Lower lobe of right lung (tissue), 2 donors: ENCODE data around the gene ARHGEF6. TPM values are rescaled to one million over a fixed set of nuclear protein-coding genes. Genes with fewer than 3 reads are reported as not detected.
A peak's percentile ranks its signal among the peaks of the same experiment; 100 is the strongest.

Experiments used
- ATAC-seq, 2 donors: fragments of 200-7000 bp; cut with Tn5 transposase; one replicate each; pipeline ENCODE4 v1.9.1; 2020 to 2022; ENCODE audit warnings: mild to moderate bottlenecking in 2 of 2, moderate library complexity in 2 of 2
- DNase-seq: peaks from one replicate; pipeline ENCODE4 v3.0.0-alpha.2; 2020
- H3K27ac ChIP-seq: fragments of 200-600 bp; one replicate; pipeline ENCODE4 v1.8.0; 2022
- H3K27me3 ChIP-seq: fragments of 200-600 bp; one replicate; pipeline ENCODE4 v1.8.0; 2022; ENCODE audit warnings: low read depth
- H3K36me3 ChIP-seq: fragments of 200-600 bp; one replicate; pipeline ENCODE4 v1.8.0; 2022; ENCODE audit warnings: mild to moderate bottlenecking
- H3K4me1 ChIP-seq: fragments of 200-600 bp; one replicate; pipeline ENCODE4 v1.8.0; 2022
- H3K4me3 ChIP-seq: fragments of 200-600 bp; one replicate; pipeline ENCODE4 v1.8.0; 2022; ENCODE audit warnings: mild to moderate bottlenecking
- H3K9me3 ChIP-seq: fragments of 200-600 bp; one replicate; pipeline ENCODE4 v1.8.0; 2022
- intact Hi-C: fragments of 100-400 bp; cut with DNase I; formaldehyde crosslinking; loops from one replicate; pipeline ENCODE4 v1.11.0; 2022
- total RNA-seq: library from RNA; stranded (reverse); fragmentation: NEBNext Ultra II Directional; extraction: Animal tissue kit (Norgen Biotek cat#: 25700); gene quantifications from one replicate; pipeline ENCODE4 v1.2.1, GENCODE V29; 2021
- TF ChIP-seq, protein P1 (sequence below): fragments of 200-600 bp; IDR thresholded peaks from one replicate; pipeline ENCODE4 v1.8.0; 2022; ENCODE audit warnings: antibody characterized with exemption, mild to moderate bottlenecking
- donor health status: DM: no; HTN: yes; CAD: no; lungs with severe emphysema.

Gene ARHGEF6
- total RNA-seq, 1 donor from 2014 or later, result 33.7 TPM

DNA sequence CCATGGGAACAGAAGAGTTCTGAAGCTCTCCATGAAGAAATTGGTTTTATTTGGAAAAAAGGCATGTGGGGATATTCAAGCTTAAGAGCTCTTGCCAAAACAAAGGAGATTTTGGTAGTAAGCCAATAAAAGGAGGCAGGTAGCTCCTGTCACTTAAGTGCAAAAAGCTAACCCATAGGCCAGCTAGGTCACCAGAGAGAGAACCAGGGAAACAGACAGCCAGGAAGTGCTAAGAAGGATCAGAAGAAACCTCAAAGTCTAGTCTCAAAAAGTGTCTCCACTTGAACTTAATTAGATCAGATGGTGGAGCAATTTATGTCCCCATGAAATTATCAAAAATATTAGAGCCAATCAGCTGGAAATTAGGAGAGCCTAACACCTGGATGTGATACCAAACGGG, 83.6 kb downstream of the ARHGEF6 start:
- Histone ChIP-seq H3K4me1 (no peaks in the 10 kb centered on the region), H3K27ac (no peak overlapping the region), H3K9me3 (no peaks in the 10 kb centered on the region), H3K4me3 (no peak overlapping the region), H3K27me3 (no peaks in the 10 kb centered on the region), H3K36me3 (no peaks in the 10 kb centered on the region)
- TF ChIP-seq, protein P1, sequence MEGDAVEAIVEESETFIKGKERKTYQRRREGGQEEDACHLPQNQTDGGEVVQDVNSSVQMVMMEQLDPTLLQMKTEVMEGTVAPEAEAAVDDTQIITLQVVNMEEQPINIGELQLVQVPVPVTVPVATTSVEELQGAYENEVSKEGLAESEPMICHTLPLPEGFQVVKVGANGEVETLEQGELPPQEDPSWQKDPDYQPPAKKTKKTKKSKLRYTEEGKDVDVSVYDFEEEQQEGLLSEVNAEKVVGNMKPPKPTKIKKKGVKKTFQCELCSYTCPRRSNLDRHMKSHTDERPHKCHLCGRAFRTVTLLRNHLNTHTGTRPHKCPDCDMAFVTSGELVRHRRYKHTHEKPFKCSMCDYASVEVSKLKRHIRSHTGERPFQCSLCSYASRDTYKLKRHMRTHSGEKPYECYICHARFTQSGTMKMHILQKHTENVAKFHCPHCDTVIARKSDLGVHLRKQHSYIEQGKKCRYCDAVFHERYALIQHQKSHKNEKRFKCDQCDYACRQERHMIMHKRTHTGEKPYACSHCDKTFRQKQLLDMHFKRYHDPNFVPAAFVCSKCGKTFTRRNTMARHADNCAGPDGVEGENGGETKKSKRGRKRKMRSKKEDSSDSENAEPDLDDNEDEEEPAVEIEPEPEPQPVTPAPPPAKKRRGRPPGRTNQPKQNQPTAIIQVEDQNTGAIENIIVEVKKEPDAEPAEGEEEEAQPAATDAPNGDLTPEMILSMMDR, result no peak
- intact Hi-C loops, result no loop called here
- DNase-seq, result no peak
- ATAC-seq, result no peak

DNA sequence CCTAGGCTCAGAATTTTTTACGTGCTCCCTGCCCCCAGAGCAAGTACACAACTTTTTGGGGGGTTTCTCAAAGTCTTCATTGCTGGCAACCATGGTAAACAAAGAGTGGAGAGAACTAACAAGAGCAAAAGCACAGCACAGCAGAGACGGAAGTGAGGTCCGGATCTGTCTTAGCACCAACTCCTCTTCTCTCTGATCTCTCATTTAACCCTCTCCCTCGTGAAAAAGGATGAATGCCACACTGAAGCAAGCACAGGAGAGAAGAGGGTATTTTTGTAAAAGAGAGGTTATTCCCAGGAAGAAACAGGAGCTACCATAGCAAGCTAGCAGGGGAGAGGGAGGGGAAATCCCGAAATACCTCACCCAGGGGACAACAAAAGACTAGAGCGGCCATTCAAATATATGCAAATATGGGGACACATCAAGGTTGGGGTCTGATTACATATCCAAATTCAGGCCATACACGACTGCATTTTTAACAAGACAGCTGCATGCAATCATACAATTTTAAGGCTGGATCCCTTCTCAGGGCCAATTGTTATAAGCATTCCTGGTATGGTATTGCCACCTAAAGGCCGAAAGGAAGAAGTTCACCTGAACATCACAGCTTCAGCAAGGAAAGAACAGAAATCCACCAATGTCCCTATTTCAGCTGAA, 86.2 kb downstream of the ARHGEF6 start:
- Histone ChIP-seq H3K36me3 (peaks cover 4% of the 10 kb centered on the region), H3K4me3 (no peak overlapping the region), H3K4me1 (no peaks in the 10 kb centered on the region), H3K27ac (no peak overlapping the region), H3K9me3 (no peaks in the 10 kb centered on the region), H3K27me3 (no peaks in the 10 kb centered on the region)
- TF ChIP-seq, protein P1, result peak; percentile 51
- ATAC-seq (peak; percentile 51 to 67), DNase-seq (no peak)
- intact Hi-C loops, result no loop called here

DNA sequence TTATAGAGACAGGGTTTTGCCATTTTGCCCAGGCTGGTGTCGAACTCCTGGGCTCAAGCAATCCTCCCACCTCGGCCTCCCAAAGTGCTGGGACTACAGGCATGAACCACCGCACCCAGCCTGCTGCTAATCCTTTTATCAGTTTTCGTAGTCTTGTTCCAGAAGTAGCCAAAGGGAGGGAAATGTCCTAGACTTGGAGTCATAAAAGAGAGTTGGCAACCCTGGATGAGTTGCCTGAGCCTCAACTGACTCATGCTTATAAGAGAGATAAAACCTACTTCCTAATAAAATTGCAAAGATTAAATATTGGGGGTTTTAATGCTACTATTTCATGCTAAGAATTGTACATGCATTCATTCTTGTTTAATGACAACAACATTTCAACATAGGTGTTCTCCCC, 88.5 kb downstream of the ARHGEF6 start:
- no peak overlapping the region for H3K27ac ChIP-seq
- intact Hi-C loops, result no loop called here
- DNase-seq, result no peak
- H3K4me3 ChIP-seq, result no peak overlapping the region
- TF ChIP-seq, protein P1, result no peak
- H3K4me1 ChIP-seq, result no peaks in the 10 kb centered on the region
- H3K36me3 ChIP-seq, result peaks cover 13% of the 10 kb centered on the region
- no peaks in the 10 kb centered on the region for H3K27me3 ChIP-seq
- no peak for ATAC-seq
- H3K9me3 ChIP-seq, result no peaks in the 10 kb centered on the region

DNA sequence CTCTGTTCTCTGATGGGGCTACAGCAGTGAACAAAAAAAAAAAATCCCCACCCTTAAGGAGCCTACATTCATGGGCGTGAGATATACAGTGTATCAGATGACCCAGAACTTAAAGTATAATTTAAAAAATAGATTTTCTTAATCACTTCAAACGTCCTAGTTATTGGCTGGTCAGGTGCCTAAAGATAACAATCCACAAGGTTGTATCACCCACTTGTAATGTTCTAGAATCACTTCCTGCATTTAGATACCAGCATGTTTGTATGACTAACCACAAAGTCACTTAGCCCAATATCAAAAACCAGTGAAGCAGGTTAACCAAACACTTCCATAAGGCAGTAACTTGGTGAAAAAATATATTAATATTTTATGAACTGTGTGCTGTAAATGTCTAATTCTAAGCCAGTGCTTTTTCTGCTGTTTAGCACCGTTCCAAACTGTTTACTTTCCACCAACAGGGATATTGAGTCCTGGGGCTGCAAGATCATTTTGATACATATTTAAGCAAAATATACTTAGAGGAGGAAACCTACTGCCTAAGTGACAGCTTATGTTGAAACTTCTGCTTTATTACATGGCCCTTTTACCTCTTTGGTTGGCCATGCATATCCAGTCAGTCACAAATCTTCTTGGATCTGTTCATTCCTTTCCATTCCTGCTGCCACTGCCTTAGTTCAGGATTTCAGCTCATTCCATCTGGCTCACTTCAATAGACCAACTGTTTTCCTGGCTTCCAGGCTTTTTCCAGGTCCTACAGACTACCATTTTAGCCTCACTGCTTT, 89.5 kb downstream of the ARHGEF6 start:
- no peaks in the 10 kb centered on the region for H3K9me3 ChIP-seq
- intact Hi-C loops, result no loop called here
- H3K4me1 ChIP-seq, result no peaks in the 10 kb centered on the region
- TF ChIP-seq, protein P1, result no peak
- no peak overlapping the region for H3K27ac ChIP-seq
- H3K36me3 ChIP-seq, result peaks cover 15% of the 10 kb centered on the region
- no peak overlapping the region for H3K4me3 ChIP-seq
- ATAC-seq, result peak in 1 of 2 donors; percentile 48
- no peak for DNase-seq
- H3K27me3 ChIP-seq, result no peaks in the 10 kb centered on the region

DNA sequence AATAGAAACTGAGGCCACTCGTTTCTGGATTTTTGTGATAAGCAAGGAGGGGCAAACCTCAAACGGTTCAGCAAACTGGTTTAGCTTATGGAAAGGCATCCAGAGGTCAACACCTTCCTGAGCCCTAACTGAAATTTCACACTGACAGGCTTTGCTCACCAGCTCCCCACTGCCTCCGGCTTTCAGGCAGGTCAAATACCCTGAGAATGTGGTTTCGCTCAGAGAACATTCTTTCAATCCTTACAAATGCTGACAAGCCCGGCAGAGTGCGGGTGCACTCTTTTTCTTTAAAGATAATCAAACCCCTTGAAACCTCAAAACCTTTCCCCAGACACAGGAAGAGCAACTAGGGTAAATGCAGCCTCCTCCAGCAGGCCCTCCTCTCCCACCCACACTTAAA, 91.3 kb downstream of the ARHGEF6 start:
- Histone ChIP-seq H3K36me3 (peaks cover 26% of the 10 kb centered on the region), H3K27me3 (no peaks in the 10 kb centered on the region), H3K9me3 (no peaks in the 10 kb centered on the region), H3K27ac (no peak overlapping the region), H3K4me1 (no peaks in the 10 kb centered on the region), H3K4me3 (no peak overlapping the region)
- DNase-seq (no peak), ATAC-seq (no peak)
- TF ChIP-seq, protein P1, result no peak
- intact Hi-C loops, result no loop called here
